ENCODE results near the gene HSPA1A.

Gene HSPA1A

DNA sequence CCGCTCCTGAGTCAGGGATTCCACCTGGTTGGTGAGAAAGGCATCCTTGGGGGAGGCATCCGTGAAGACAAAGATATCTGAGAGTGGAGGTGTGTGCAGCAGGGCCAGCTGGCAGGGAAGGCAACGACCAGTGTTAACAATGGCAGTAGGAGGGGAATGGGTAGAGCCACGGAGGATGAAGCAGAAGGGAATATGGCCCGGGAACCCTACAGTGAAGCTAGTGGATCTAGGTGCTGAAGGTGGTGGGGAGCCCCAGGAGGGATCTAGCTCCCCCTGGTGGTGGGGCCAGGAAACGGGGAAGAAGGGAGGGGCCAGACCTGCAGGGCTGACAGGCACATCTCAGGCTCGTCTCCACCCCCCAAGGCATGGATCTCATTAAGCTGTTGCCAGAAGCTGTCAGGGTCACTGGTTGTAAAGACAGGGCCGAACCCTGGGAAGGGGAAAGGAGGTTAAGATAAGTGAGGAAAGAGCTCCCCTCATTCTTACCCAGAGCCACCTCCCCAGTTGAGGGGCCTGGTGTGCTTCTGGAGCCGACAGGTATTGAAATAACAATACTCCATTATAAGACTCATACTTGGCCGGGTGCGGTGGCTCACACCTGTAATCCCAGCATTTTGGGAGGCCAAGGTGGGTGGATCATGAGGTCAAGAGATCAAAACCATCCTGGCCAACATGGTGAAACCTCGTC is 45.5 kb upstream of the HSPA1A start:
- no peak overlapping the region for H3K4me3 ChIP-seq (ENCODE audit: low read depth, low read length)
- TF ChIP-seq, protein P1, sequence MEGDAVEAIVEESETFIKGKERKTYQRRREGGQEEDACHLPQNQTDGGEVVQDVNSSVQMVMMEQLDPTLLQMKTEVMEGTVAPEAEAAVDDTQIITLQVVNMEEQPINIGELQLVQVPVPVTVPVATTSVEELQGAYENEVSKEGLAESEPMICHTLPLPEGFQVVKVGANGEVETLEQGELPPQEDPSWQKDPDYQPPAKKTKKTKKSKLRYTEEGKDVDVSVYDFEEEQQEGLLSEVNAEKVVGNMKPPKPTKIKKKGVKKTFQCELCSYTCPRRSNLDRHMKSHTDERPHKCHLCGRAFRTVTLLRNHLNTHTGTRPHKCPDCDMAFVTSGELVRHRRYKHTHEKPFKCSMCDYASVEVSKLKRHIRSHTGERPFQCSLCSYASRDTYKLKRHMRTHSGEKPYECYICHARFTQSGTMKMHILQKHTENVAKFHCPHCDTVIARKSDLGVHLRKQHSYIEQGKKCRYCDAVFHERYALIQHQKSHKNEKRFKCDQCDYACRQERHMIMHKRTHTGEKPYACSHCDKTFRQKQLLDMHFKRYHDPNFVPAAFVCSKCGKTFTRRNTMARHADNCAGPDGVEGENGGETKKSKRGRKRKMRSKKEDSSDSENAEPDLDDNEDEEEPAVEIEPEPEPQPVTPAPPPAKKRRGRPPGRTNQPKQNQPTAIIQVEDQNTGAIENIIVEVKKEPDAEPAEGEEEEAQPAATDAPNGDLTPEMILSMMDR (IDR thresholded peaks at IDR 0.05; ENCODE audit: low read depth, low read length, missing control alignments): peak; percentile 94
- DNase-seq (ENCODE audit: low read depth): no peak

- no peak overlapping the region for H3K4me3 ChIP-seq (ENCODE audit: low read depth, low read length)
- no peak for DNase-seq (ENCODE audit: low read depth)
- TF ChIP-seq, protein P1 (IDR thresholded peaks at IDR 0.05; ENCODE audit: low read depth, low read length, missing control alignments): no peak
These were observed 44.5 kb upstream of the HSPA1A start for GRCh38 chr6:31770860-31771259.

- no peak for DNase-seq (ENCODE audit: low read depth)
These were observed 43.4 kb upstream of the HSPA1A start for GRCh38 chr6:31771992-31772358.

DNA sequence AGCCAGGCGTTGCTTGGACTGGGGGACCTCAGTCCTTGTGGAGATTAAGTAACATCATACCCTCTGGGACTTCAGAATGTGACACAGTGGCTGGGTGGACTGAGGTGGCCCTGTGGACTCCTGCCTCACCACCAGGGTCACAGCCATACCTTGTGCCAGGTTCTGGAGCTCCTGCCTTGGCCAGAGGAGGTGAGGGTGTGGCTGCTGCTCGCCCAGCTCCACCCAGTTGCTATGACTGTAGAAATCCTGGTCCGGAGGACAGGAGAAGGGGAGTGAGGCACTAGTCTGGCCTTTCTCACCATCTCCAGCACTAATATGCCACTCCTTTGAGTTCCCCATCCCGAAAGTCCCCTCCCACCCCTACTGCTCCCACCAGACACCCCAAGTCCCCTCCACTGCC is 40.2 kb upstream of the HSPA1A start:
- H3K4me3 ChIP-seq (ENCODE audit: low read depth, low read length): no peak overlapping the region
- DNase-seq (ENCODE audit: low read depth): no peak
- TF ChIP-seq, protein P1 (IDR thresholded peaks at IDR 0.05; ENCODE audit: low read depth, low read length, missing control alignments): no peak

More at GRCh38 chr6:31771992-31772358, 43.4 kb upstream of the HSPA1A start:
- no peak overlapping the region for H3K4me3 ChIP-seq (ENCODE audit: low read depth, low read length)
- TF ChIP-seq, protein P1 (IDR thresholded peaks at IDR 0.05; ENCODE audit: low read depth, low read length, missing control alignments): no peak

DNA sequence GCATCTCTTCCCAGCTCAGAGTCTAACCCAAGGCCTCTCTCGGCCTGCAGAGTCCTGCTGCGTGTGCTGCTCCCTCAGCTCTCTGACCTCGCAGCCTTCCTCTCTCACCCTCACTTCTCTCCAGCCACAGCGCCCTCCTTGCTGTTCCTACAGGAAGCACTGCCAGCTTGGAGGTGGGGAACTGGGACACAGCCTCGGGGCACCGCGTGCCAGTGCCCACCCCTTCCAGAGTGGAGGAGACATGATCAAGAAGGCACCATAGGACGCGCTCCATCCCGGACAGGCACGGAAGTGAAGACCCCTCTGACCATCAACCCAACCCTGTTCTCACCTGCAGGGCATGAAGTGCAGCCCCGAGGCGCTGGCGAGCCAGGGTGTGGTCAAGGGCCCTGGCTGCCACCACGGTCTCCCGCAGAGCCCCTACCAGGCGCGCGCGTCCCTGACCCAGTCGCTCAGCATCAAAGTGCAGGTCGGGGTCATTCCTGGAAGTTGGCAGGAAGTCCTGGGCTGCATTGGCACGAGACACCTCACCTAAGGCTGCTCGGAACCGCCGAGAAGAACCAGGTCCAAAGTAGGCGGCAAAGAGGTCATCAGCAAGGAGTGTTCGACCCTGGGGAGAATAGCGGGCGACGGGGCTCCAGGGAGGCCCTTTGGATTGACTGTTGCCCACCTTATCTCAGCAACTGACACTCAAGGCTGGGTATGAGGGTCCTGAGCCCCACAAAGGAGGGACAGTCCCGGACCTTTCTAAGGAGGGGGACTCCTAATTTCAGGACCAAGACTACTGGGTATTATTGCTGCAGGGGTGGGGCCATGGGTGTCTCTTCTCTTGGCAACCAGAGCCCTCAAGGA is 39.5 kb upstream of the HSPA1A start:
- TF ChIP-seq, protein P1 (IDR thresholded peaks at IDR 0.05; ENCODE audit: low read depth, low read length, missing control alignments): no peak
- no peak overlapping the region for H3K4me3 ChIP-seq (ENCODE audit: low read depth, low read length)
- DNase-seq (ENCODE audit: low read depth): no peak

DNA sequence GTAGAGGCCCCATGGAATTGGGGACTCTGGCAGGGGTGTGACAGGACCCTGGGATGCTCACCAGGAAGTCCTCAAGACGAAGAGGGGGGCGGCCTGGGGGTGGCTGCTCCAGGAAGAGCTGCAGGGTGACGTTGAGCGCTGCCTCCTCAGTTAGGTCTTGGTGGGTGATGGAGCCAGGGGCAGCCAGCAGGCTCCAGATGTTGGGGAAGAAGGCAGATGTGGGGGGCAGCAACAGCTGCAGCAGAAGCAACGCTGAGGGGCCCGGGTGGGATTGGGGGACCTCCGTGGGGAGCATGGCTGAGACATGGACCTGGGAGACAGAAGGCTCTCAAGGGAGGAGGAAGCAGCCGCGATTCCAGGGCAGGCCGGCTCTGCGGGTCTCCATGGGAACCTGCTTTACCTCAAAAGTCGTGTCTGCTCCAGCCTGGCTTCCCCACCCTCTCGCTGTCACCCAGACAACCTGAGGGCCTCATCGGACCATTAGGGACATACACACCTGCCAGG is 38.8 kb upstream of the HSPA1A start:
- no peak for DNase-seq (ENCODE audit: low read depth)
- TF ChIP-seq, protein P1 (IDR thresholded peaks at IDR 0.05; ENCODE audit: low read depth, low read length, missing control alignments): no peak
- H3K4me3 ChIP-seq (ENCODE audit: low read depth, low read length): no peak overlapping the region

Measured in GM12864 (cell line).